Choroid plexus epithelial cell (primary cell): ENCODE results near the gene DPEP1.

Experiments
- DNase-seq: peaks from one replicate; pipeline ENCODE4 v3.0.0-alpha.2; 2010; ENCODE audit warnings: low read depth
- H3K4me3 ChIP-seq: 2 replicates; pipeline ENCODE4 v1.5.1; 2011; ENCODE audit warnings: low read depth, mild to moderate bottlenecking, control low read depth, low read length, moderate library complexity
- CTCF ChIP-seq: conservative IDR thresholded peaks from 2 replicates; pipeline ENCODE4 v1.5.1; 2011; ENCODE audit warnings: low read depth, mild to moderate bottlenecking, control low read depth, inconsistent platforms, low read length, moderate library complexity

DPEP1 gene

GRCh38 chr16:89685916-89686315 lies 72.5 kb downstream of the DPEP1 start:
- no peak overlapping the region for H3K4me3 ChIP-seq
- no peak for TF ChIP-seq CTCF
- no peak for DNase-seq

- no peak for TF ChIP-seq CTCF
- H3K4me3 ChIP-seq = peak within 1 kb of the TSS; percentile 95
- peak; percentile 89 for DNase-seq
These were observed 73.2 kb downstream of the DPEP1 start, which contains the start of gene CDK10 for GRCh38 chr16:89686520-89687091. Gene CDK10, plus strand, starts transcription at chr16:89686689. Its CDS starts 22 bp downstream, at chr16:89686711.

GRCh38 chr16:89687092-89687940 lies 73.9 kb downstream of the DPEP1 start:
- peak; percentile 63 for DNase-seq
- peak overlapping the region; percentile 95 for H3K4me3 ChIP-seq
- peak; percentile 21 for TF ChIP-seq CTCF
